GM21737 (cell line): ENCODE data around the gene THSD7B.

ENCODE experiments used
- ATAC-seq: cut with Tn5 transposase; IDR thresholded peaks from one replicate; pipeline ENCODE4 v1.9.1; 2021; ENCODE audit warnings: mild to moderate bottlenecking, moderate library complexity; ENCODE audit not compliant: unreplicated experiment

Gene THSD7B

GRCh38 chr2:137183206-137183898 lies 418.0 kb downstream of the THSD7B start:
- ATAC-seq: no peak

- no peak for ATAC-seq
Observed at GRCh38 chr2:137185378-137186078, 420.2 kb downstream of the THSD7B start.

- no peak for ATAC-seq
Observed at GRCh38 chr2:137187216-137187615, 421.9 kb downstream of the THSD7B start.

GRCh38 chr2:137190411-137191195 lies 425.3 kb downstream of the THSD7B start:
- ATAC-seq: no peak

- ATAC-seq: no peak
Observed at GRCh38 chr2:137192366-137193310, 427.3 kb downstream of the THSD7B start.

- ATAC-seq: no peak
Observed at GRCh38 chr2:137193401-137193800, 428.1 kb downstream of the THSD7B start.

DNA sequence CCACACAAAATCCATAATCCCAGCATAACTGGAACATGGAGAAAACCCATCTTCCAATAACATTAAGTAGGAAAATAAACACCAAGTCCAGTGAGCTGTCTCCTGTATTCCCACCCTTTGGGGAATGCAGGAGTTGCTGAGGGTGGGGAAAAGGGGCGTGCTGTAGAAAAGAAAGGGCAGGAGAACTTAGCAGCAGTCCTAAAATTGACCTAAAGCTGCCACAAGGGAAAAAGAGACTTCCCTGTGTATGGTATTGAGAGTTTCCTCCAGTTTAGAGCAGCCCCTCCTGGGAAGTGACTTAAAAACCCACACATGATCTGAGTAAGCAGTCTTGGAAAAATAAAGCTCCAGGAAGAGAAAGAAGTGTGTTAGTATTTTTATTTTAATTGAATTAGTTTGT lies 428.8 kb downstream of the THSD7B start:
- ATAC-seq: no peak

DNA sequence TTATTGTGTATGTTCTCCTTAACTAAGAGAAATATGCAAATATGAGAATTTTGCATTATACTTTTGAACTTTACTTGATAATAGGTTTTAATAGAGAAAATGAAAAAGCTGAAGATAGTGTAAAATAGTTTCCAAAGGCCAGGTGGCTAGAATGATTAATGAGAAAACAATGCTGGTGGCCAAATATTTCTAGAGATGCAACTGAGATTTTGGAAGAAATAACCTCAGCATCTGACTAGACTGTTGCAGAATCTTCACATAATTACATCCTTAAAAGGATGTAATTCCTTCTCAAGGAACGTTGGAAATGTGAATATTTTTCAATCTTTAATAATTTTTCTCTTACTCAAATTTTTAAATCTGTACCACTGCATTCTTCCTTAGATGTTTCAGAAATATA lies 434.4 kb downstream of the THSD7B start:
- no peak for ATAC-seq

DNA sequence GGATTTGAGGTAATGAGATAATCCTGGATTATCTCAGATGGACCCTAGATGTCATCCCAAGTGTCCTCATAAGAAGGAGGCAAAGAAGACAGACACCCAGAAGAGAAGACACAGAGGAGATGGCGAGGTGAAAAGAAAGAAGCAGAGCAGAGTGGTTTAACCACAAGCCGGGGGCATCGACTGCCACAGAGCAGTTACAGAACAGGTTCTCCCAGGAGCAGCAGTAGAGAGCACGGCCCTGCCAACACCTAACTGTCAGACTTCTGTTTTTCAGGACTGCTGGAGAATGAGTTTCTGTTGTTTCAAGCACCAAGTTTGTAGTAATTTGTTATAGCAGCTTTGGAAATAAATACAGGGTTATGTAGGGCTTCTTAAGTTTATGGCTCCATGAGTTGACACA lies 437.0 kb downstream of the THSD7B start:
- no peak for ATAC-seq

DNA sequence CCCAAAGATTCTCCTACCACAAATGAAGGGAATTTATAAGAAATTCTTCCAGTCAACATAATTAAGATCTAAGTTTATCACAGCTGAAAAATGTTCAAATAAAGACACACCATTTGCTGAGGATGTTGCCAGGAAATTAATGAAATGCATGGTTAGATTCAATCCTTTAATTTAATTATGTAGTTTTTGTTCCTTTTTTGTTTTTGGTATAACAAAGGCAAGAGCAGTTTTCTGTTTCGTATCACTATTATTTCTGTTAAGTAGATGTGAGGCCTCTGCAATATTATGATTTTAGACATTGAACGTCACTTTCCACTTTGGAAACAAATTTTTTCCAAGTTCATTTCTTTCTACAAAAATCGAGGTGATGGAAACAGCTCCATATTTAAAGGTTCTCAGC lies 440.0 kb downstream of the THSD7B start:
- ATAC-seq: no peak

- ATAC-seq: no peak
Observed at GRCh38 chr2:137206069-137206468, 440.7 kb downstream of the THSD7B start.

- ATAC-seq: no peak
Observed at GRCh38 chr2:137207030-137207429, 441.7 kb downstream of the THSD7B start.

DNA sequence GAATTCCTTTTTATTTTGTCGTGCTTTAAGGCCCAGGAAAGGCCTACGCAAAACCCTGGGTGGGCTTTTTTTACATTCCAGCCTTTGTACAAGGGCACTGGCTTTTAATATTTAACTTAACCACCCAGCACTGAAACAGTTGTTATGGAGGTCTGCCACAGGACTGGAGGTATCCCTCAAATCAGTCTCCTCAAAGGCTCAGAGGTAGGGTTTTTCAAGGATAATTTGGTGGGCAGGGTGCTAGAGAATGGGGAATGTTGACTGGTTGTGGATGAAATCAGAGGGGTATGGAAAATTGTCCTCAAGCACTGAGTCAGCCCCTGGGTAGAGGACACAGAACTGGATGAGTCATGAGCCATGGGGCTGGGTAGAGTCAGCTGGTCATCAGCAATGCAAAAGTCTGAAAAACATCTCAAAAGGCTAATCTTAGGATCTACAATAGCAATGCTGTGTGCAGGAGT lies 443.1 kb downstream of the THSD7B start:
- no peak for ATAC-seq

- ATAC-seq: no peak
Observed at GRCh38 chr2:137210039-137210438, 444.7 kb downstream of the THSD7B start.

- no peak for ATAC-seq
Observed at GRCh38 chr2:137211761-137212160, 446.4 kb downstream of the THSD7B start.

GRCh38 chr2:137220438-137220993 lies 455.2 kb downstream of the THSD7B start:
- ATAC-seq: no peak

- ATAC-seq: no peak
Observed at GRCh38 chr2:137221797-137222492, 456.6 kb downstream of the THSD7B start.

- no peak for ATAC-seq
Observed at GRCh38 chr2:137223722-137224121, 458.4 kb downstream of the THSD7B start.

- no peak for ATAC-seq
Observed at GRCh38 chr2:137228566-137228965, 463.2 kb downstream of the THSD7B start.

- ATAC-seq: no peak
Observed at GRCh38 chr2:137229834-137230233, 464.5 kb downstream of the THSD7B start.
